Measurements from ENCODE around the gene RAB27B.
"Not testable (repeated sequence)": the region's sequence is repeated elsewhere in the genome, so short reads cannot be mapped to it uniquely, and the experiment has no call there.

The RAB27B gene, protein sequence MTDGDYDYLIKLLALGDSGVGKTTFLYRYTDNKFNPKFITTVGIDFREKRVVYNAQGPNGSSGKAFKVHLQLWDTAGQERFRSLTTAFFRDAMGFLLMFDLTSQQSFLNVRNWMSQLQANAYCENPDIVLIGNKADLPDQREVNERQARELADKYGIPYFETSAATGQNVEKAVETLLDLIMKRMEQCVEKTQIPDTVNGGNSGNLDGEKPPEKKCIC

GRCh38 chr18:54828281-54828881, at the start of gene RAB27B:
Gene RAB27B (plus strand): TSS chr18:54828477. CDS start chr18:54877586, 49,109 bp downstream.
- peak; percentile 24 for DNase-seq

GRCh38 chr18:54780285-54780861, 47.9 kb upstream of the RAB27B start:
- no peak for DNase-seq

DNA sequence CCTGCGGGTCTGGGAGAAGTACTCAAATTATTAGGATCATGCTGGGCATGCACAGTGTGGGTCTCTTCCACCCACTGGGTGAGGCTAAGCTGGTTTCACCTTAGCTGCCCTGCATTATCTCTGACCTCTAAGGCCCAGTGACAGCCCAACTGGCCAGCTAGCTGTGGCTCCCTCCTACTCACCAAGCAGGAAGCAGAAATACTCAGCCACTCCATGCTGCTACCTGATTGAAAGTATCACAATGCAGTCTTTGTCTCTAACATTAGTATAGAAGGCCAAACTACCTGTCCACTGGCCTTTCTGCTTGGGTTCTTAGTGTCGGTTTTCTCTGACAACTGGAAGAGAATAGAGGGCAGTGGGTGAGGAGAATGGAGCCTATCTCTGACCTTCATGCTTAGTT, 47.3 kb upstream of the RAB27B start:
- no peak for DNase-seq

GRCh38 chr18:54783139-54783538, 45.1 kb upstream of the RAB27B start:
- DNase-seq = no peak

GRCh38 chr18:54786206-54786605, 42.1 kb upstream of the RAB27B start:
- no peak for DNase-seq

GRCh38 chr18:54787121-54787520, 41.2 kb upstream of the RAB27B start:
- DNase-seq = no peak

GRCh38 chr18:54787616-54788015, 40.7 kb upstream of the RAB27B start:
- DNase-seq = no peak

DNA sequence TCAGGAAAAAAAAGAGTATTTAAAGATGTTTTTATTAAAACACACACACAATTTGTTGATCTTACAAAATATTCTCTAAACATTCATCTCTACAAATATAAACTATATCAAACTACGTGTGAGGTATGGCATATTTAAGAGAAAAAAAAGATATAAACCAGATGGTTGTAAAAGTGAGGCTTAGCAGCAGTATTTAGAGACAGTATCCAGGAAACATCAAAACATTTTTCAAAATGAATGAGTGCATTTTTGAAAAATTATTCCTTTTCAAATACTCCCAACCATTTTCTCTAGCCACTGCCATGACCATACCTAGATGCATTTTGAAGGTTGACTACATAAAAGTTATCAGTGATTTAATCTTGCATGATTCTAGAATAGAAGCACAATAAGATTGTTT, 38.2 kb upstream of the RAB27B start:
- DNase-seq = no peak

GRCh38 chr18:54791657-54792056, 36.6 kb upstream of the RAB27B start:
- DNase-seq = no peak

DNA sequence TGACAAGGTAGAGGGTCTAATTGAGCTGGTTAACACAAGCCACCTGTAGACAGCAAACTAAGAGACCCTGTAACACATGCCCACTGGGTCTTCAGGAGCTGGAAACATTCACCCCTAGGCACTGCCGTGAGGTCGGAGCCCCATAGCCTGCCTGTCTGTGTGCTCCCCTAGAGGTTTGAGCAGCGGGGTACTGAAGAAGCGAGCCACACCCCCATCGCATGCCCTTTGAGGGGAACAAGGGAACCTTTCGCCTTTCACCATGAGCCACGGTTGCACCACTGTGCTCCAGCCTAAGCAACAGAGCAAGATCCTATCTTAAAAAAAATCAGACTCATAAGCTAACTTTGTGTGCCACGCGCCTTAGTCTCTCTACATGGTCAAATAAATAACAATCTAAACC, 36.2 kb upstream of the RAB27B start:
- DNase-seq = no peak

- DNase-seq = no peak
These were observed 33.5 kb upstream of the RAB27B start for GRCh38 chr18:54794823-54795222.

DNA sequence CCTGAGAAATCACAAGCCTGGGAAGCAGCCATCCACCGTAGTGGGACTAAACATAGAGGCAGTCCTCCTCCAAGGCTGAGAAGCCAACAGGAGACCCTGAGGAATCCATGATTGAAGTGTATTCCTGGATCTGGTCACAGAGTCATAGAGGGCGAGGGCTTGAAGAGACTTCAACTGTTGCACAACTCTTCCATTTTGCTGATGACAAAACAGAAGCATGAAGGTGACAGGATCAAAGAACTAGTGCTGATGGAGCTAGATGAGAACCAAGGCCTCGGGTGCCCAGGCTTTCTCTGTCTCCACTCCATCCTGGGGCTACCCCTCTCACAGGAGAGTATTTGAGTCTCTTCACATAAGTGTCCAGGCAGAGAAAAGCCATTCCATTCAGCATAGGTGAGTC, 30.1 kb upstream of the RAB27B start:
- no peak for DNase-seq

DNA sequence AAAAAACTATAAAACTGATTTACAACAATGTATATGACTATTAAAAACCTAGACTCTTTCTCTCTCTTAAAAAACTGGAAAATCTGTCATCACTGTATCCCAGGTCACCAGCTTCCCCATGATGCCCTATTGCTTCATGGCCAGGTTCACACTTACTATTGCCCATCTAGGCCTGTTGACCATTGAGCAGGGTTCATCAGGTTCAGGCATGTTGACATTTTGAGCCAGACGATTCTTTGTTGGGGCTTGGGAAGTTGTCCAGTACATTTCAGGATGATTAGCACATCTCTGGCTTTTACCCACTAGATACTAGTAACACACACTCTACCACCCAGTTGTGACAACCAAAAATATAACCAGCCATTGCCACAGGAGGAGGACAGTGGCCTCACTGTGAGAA, 26.9 kb upstream of the RAB27B start:
- no peak for DNase-seq

DNA sequence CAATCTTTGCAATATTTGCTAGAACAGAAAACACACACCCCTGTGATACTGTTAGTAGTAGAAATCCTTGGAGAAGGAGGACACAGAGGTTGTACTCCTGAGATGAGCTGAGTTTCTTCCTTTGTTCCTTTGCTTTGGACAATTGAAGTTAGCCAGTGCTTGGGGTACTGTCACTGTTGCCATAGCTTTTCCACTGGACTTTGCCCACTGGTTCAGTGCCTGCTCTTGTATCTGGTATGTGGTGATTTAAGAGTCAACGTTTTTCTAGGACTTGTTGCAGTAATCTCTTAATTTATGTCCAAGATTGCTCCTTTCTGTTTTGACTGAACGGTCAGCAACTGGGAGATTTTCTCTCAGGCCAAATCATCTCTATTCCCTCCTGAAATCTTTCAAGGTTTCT, 26.1 kb upstream of the RAB27B start:
- no peak for DNase-seq

GRCh38 chr18:54802686-54803395, 25.4 kb upstream of the RAB27B start:
- no peak for DNase-seq

DNA sequence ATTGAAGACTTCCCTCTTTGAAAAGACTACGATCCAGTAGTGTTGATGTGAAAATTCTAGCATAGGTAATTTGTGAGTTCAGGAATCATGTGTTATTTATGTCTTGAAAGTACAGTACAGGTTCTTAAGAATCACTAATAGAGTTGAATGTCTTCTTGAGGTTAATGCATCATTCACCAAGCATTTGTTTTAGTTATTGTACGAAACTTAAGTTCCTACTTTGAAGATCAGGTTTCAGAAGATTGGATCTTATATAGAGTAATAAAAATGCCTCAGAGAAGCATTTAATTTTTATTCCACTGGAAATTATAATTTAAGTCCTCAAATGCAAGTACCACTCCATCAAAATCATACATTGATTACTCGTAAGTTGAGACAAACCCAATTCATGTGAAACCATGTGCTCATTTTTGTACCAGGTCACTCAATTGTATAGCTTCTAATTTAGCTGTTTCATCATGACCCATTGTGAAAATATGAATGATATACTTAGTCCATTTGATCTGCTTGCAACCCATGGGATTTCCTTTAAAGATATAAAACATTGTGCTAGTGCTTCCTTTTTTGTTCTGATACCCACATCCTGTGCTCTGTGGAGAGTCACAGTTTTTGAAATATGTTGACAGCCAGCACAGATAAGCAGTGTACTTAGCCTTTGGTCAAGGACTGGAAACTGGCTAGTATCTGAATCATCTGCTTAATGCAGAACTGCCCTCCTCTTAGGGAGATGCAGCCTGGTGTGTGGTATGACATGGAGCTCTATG, 22.5 kb upstream of the RAB27B start:
- no peak for DNase-seq

DNA sequence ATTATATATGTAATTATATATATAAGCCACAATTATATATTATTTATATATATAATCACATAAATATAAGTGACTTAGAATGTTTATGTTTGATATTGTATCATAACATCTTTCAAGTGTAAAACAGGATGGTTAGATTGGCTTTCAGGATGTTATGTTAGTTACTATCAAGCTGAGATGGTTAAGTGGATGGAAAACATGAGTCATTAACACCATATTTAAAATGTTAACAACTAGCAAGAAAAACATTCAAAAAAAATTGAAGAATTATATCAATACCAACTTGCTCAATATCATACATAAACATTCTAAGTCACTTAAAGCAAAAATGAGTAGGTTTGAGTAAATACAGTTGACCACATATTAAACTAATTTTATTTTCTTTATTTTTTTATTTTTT, 21.8 kb upstream of the RAB27B start:
- no peak for DNase-seq

GRCh38 chr18:54807303-54807702, 21.0 kb upstream of the RAB27B start:
- no peak for DNase-seq

- not testable (repeated sequence) for DNase-seq
These were observed 17.6 kb upstream of the RAB27B start for GRCh38 chr18:54810662-54811061.

DNA sequence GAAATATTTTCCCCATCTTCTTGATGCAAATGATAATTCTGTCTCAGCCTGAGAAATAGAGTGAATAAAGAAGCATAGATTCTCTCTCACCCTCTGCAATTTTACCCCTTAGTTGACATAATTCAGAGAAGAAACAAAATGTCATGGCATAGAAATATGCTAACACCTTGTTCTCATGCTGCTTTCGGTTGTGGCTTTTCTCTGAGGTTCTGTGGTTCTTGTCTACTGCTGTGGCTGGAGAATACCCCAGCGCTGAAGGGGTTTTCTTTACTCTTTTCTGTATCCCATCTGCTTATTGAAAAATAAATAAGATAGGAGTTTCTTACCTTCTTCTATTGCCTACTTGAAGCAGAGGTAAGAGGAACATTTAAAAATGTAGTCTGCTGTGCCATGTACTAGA, 15.4 kb upstream of the RAB27B start:
- DNase-seq = no peak

DNA sequence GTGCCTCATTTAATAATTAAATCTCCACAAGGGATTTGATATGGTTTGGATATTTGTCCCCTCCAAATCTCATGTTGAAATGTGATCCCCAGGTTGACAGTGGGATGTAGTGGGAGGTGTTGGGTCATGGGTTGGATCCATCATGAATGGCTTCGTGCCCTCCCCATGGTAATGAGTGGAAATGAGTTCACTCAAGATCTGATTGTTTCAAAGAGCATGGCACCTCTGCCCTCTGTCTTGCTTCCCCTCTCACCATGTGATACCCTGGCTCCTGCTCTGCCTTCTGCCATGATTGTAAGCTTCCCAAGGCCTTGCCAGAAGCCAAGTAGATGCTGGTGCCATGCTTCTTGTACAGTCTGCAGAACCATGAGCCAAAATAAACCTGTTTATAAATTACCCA, 15.0 kb upstream of the RAB27B start:
- no peak for DNase-seq

DNA sequence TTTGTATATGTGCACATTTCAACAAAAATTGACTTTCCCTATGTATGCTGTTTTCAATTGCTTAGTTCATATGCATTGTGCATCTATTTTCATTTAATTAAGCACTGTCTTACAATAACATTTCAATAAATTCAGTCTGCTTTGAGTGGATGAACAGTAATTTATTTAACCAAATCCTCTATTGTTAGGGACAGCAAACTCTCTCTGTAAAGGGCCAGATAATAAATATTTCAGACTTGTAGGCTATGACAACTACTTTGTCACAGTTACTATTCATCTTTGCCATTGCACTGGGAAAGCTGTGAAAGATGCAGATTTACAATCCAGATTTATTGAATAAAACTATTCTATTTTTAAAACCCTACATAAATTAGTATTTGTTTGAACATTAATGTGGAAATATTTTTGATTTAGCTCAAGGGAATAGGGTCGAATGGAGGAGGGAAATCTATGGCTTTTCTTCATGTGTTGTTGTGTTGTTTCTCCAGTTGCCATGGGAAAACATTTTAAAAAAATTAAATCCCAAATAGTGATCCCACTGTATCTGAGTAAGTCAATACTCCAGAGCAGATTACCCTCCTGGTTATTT, 14.2 kb upstream of the RAB27B start:
- no peak for DNase-seq

GRCh38 chr18:54815086-54815485, 13.2 kb upstream of the RAB27B start:
- no peak for DNase-seq
